B cell (primary cell): ENCODE results near the gene PARD6A. TPM values are rescaled to one million over a fixed set of nuclear protein-coding genes. Genes with fewer than 3 reads are reported as not detected.
A peak's percentile ranks its signal among the peaks of the same experiment; 100 is the strongest.

Experiments used
- ATAC-seq: fragments of 200-7000 bp; cut with Tn5 transposase; one replicate; pipeline ENCODE4 v1.10.0; 2021; ENCODE audit warnings: low read depth, mild to moderate bottlenecking, moderate number of reproducible peaks, moderate library complexity
- CTCF ChIA-PET: fragments of 350-600 bp; sonication (Branson Sonifier 250); formaldehyde crosslinking; loops from one replicate; lab custom pipeline; 2021; ENCODE audit warnings: antibody characterized with exemption, inconsistent platforms; lab: Charles Lee
- POLR2A ChIA-PET: fragments of 350-600 bp; sonication (Branson Sonifier 250); formaldehyde crosslinking; loops from one replicate; lab custom pipeline; 2021; ENCODE audit warnings: antibody characterized with exemption; lab: Charles Lee
- DNase-seq: peaks from one replicate; pipeline ENCODE4 v3.0.0; 2013
- H2AFZ ChIP-seq: 2 replicates; pipeline ENCODE4 v1.6.1; 2012; ENCODE audit warnings: mild to moderate bottlenecking, low read depth, low read length; ENCODE audit not compliant: insufficient read depth, poor library complexity, severe bottlenecking
- H3K27ac ChIP-seq, 2 donors: 1 replicate in 1 of 2; 2 replicates in 1 of 2; pipeline ENCODE4 v1.5.1; 2012 to 2013; ENCODE audit warnings: low read length in 2 of 2, mild to moderate bottlenecking in 2 of 2, moderate library complexity in 1 of 2
- H3K27me3 ChIP-seq, 4 experiments: fragments of 200-600 bp in 1 of 4; sonication (generic) in 1 of 4; replicated peaks in 1 of 4; 1 replicate in 2 of 4; 2 replicates in 2 of 4; pipeline versions ENCODE4 v1.6.1 to v1.7.0; 2013 to 2016; ENCODE audit warnings: low read length in 3 of 4, mild to moderate bottlenecking in 2 of 4, mixed read lengths in 1 of 4, moderate library complexity in 1 of 4; ENCODE audit not compliant: insufficient read depth in 4 of 4, control insufficient read depth in 3 of 4; ENCODE audit errors: control extremely low read depth in 1 of 4
- H3K36me3 ChIP-seq, 2 experiments: replicated peaks in 1 of 2; 1 replicate in 1 of 2; 2 replicates in 1 of 2; pipeline versions ENCODE4 v1.6.1 to v1.7.1; 2013; ENCODE audit warnings: low read length in 1 of 2; ENCODE audit not compliant: insufficient read depth in 2 of 2, control insufficient read depth in 1 of 2; ENCODE audit errors: control extremely low read depth in 1 of 2, extremely low read depth in 1 of 2
- H3K4me1 ChIP-seq, 2 donors: fragments of 200-600 bp in 1 of 2; sonication (generic) in 1 of 2; 1 replicate in 1 of 2; 2 replicates in 1 of 2; pipeline versions ENCODE4 v1.5.1 to v1.6.1; 2013 to 2017; ENCODE audit warnings: low read length in 2 of 2; ENCODE audit not compliant: control insufficient read depth in 2 of 2, insufficient read depth in 2 of 2
- H3K4me2 ChIP-seq: replicated peaks from 2 replicates; pipeline ENCODE3; 2012; ENCODE audit warnings: mild to moderate bottlenecking, low read depth, low read length; ENCODE audit not compliant: poor library complexity, severe bottlenecking
- H3K4me3 ChIP-seq, 5 experiments: fragments of 200-600 bp in 1 of 5; sonication (generic) in 1 of 5; 1 replicate in 3 of 5; 2 replicates in 2 of 5; pipeline versions ENCODE4 v1.5.1 to v1.7.0; 2011 to 2016; ENCODE audit warnings: low read length in 4 of 5, mild to moderate bottlenecking in 4 of 5, low read depth in 2 of 5, control low read depth in 1 of 5, moderate library complexity in 1 of 5; ENCODE audit not compliant: insufficient read depth in 1 of 5; ENCODE audit errors: control extremely low read depth in 1 of 5, extremely low read depth in 1 of 5
- H3K79me2 ChIP-seq: fragments of 200-600 bp; sonication (generic); one replicate; pipeline ENCODE4 v1.6.0; 2016; ENCODE audit warnings: low read length; ENCODE audit not compliant: control insufficient read depth, insufficient read depth
- H3K9ac ChIP-seq: fragments of 200-600 bp; sonication (generic); 2 replicates; pipeline ENCODE4 v1.6.1; 2017; ENCODE audit warnings: mild to moderate bottlenecking, low read length, moderate library complexity
- H3K9me3 ChIP-seq, 3 donors: one replicate each; pipeline versions ENCODE4 v1.6.1 to v1.7.1; 2013; ENCODE audit warnings: low read length in 2 of 3; ENCODE audit not compliant: control insufficient read depth in 2 of 3, insufficient read depth in 1 of 3; ENCODE audit errors: control extremely low read depth in 1 of 3
- H4K20me1 ChIP-seq: 2 replicates; pipeline ENCODE4 v1.6.0; 2012; ENCODE audit warnings: mild to moderate bottlenecking, low read length; ENCODE audit not compliant: insufficient read depth, control insufficient read depth, poor library complexity, severe bottlenecking
- H3K27ac Mint-ChIP-seq: one replicate; pipeline ENCODE4 v1.8.0; 2021; ENCODE audit warnings: mixed read lengths
- H3K27me3 Mint-ChIP-seq: one replicate; pipeline ENCODE4 v1.8.0; 2021; ENCODE audit warnings: mixed read lengths
- H3K4me1 Mint-ChIP-seq: one replicate; pipeline ENCODE4 v1.8.0; 2021; ENCODE audit warnings: mixed read lengths
- H3K4me3 Mint-ChIP-seq: one replicate; pipeline ENCODE4 v1.8.0; 2021; ENCODE audit warnings: mixed read lengths
- H3K9me3 Mint-ChIP-seq: one replicate; pipeline ENCODE4 v1.8.0; 2022; ENCODE audit warnings: mixed read lengths; ENCODE audit not compliant: insufficient read depth
- CTCF ChIP-seq: fragments of 200-600 bp; IDR thresholded peaks from one replicate; pipeline ENCODE4 v1.8.0; 2022; ENCODE audit warnings: antibody characterized with exemption, mild to moderate bottlenecking
- EZH2 ChIP-seq: IDR thresholded peaks from 2 replicates; pipeline ENCODE4 v1.6.1; 2012; ENCODE audit warnings: borderline replicate concordance, low read depth, mild to moderate bottlenecking, moderate library complexity, low read length; ENCODE audit not compliant: insufficient read depth, poor library complexity, severe bottlenecking
- WGBS: methylation state at CpG from one replicate; pipeline ENCODE4 v1.1.5; 2013; ENCODE audit warnings: missing lambda C conversion rate; ENCODE audit not compliant: insufficient coverage; 5-methylcytosine and 5-hydroxymethylcytosine counted together
- intact Hi-C: fragments of 100-400 bp; cut with micrococcal nuclease; formaldehyde crosslinking; loops from one replicate; pipeline ENCODE4 v1.10.0; 2022
- polyA plus RNA-seq: library from polyadenylated mRNA; depleted of rRNA; stranded (reverse); fragments of >200 nt; gene quantifications from 2 replicates; pipeline ENCODE4 v1.2.3, GENCODE V29; 2012
- total RNA-seq, 2 donors: library from RNA; stranded (reverse); fragments of 120-200 nt in 1 of 2; gene quantifications; 1 replicate in 1 of 2; 2 replicates in 1 of 2; pipeline versions ENCODE4 v1.2.3 to v1.2.4, GENCODE V29; 2013 to 2022

Gene PARD6A
- total and polyA plus RNA-seq, 2 donors (not counting 1 experiment from before 2014, with no cell fraction given) = 14.8 to 15.9 TPM

DNA sequence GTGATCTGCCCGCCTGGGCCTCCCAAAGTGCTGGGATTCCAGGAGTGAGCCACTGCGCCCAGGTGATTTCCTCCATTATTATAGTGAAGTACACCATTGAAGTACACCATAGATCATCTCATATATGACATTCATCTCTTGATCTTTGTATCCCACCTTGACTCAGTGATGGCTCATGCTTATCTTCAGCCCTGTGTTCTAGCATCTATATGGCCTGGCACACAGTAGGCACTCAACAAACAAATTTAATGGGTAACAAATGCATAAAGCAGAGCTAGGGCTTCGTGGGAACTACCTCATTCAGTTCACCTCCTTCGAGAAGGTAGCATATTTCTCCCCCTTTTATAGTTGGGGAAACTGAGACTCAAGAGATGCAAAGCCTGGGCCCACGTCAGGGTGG is 4.8 kb downstream of the PARD6A start:
- intact Hi-C loops = loop anchor here (10.0 kb wide), 2 partner anchors 421 to 1469 kb away; partner anchors contain the start of genes CHTF8, FHOD1, SLC9A5 and UTP4
- Histone ChIP-seq H3K4me2 (peak overlapping the region; percentile 99), H2AFZ (peak overlapping the region; percentile 100), H3K4me3 (peak overlapping the region in 1 of 5 experiments; percentile 91), H3K9ac (no peak overlapping the region), H3K36me3 (peaks cover 0 to 3% of the 10 kb centered on the region in 2 experiments), H3K9me3 (no peaks in the 10 kb centered on the region), H3K79me2 (peaks cover 9% of the 10 kb centered on the region), H3K27ac (no peak overlapping the region), H3K27me3 (no peaks in the 10 kb centered on the region), H4K20me1 (no peaks in the 10 kb centered on the region), H3K4me1 (peaks cover 40 to 51% of the 10 kb centered on the region in 2 donors)
- H3K27ac Mint-ChIP-seq = peak overlapping the region; percentile 73
- DNase-seq (no peak), ATAC-seq (no peak)
- TF ChIP-seq CTCF (no peak), EZH2 (no peak)
- CTCF ChIA-PET = interaction anchor here (0.6 to 11.7 kb wide), 9 partner anchors 18 to 375 kb away, joined by 3 to 136 read pairs (median 13); partner anchors contain the start of genes ATP6V0D1, CARMIL2 and CTCF
- H3K4me3 Mint-ChIP-seq = peak overlapping the region; percentile 78
- H3K4me1 Mint-ChIP-seq = peaks cover 49% of the 10 kb centered on the region
- POLR2A ChIA-PET = interaction anchor here (0.8 to 1.2 kb wide), 2 partner anchors 27 to 125 kb away, joined by 3 to 4 read pairs; no protein-coding TSS in a partner anchor
- 81% methylated on average over 3 of the region's 5 CpGs for WGBS
- no peaks in the 10 kb centered on the region for H3K9me3 Mint-ChIP-seq
- no peaks in the 10 kb centered on the region for H3K27me3 Mint-ChIP-seq

DNA sequence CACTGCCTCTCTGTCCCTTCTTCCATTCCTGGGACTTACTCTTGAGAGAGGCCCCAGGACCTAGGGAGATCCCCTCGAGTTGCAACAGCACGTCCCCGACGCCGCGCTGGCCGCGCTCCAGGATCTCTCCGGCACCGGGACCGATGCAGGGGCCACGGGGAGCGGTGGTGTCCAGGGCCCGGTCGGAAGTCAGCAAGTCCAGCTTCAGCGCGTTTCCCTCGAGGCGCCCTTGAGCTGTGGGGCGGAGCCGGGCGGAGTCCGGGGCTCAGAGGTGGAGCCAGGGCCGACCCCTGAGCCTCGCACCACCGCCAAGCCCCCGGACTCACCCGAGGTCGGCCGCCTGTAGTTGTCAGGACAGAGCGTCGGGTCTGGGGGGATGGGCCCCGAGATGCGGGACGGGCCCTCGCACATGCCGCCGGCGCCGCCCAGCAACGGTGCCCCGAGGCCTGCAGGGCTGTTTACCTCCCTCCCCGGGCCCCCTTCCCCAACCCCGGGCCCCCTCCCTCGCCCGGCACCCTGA is 5.3 kb downstream of the PARD6A start:
- Mint-ChIP-seq H3K27me3 (no peaks in the 10 kb centered on the region), H3K27ac (peak overlapping the region; percentile 73), H3K9me3 (no peaks in the 10 kb centered on the region), H3K4me3 (peak overlapping the region; percentile 78), H3K4me1 (peaks cover 47% of the 10 kb centered on the region)
- ATAC-seq (no peak), DNase-seq (peak; percentile 49)
- Histone ChIP-seq H3K4me1 (peaks cover 40 to 49% of the 10 kb centered on the region in 2 donors), H3K4me3 (peak overlapping the region in 4 of 5 experiments; percentile 67 to 91 (median 80)), H3K27ac (peak overlapping the region in 1 of 2 donors; percentile 86), H3K27me3 (no peaks in the 10 kb centered on the region), H3K79me2 (peaks cover 9% of the 10 kb centered on the region), H3K4me2 (peak overlapping the region; percentile 99), H3K36me3 (peaks cover 0 to 3% of the 10 kb centered on the region in 2 experiments), H4K20me1 (no peaks in the 10 kb centered on the region), H2AFZ (peak overlapping the region; percentile 100), H3K9ac (peak overlapping the region; percentile 87), H3K9me3 (no peaks in the 10 kb centered on the region)
- intact Hi-C loops = loop anchor here (1.0 to 10.0 kb wide), 4 partner anchors 140 to 1469 kb away; partner anchors contain the start of genes CHTF8, FHOD1, RANBP10 and SLC9A5
- 1% methylated on average over 37 of the region's 46 CpGs for WGBS
- ChIA-PET CTCF (interaction anchor here (0.9 to 11.7 kb wide), 11 partner anchors 21 to 375 kb away, joined by 3 to 136 read pairs (median 13); partner anchors contain the start of genes ATP6V0D1, CARMIL2, CTCF and GFOD2), POLR2A (interaction anchor here (1.2 kb wide), 1 partner anchor 27 kb away, joined by 3 read pairs; no protein-coding TSS in a partner anchor)
- no peak for TF ChIP-seq EZH2
- no peak for TF ChIP-seq CTCF
